Ishikawa (cell line): Measurements from ENCODE around the gene AGK.

Experiments
- CREB1 ChIP-seq: IDR thresholded peaks from 2 replicates; pipeline ENCODE4 v1.6.1; 2012; ENCODE audit warnings: low read depth
- EGR1 ChIP-seq: IDR thresholded peaks from 2 replicates; pipeline ENCODE4 v1.6.1; 2012
- EP300 ChIP-seq: IDR thresholded peaks from 2 replicates; pipeline ENCODE4 v1.6.1; 2012; ENCODE audit warnings: borderline replicate concordance
- MAX ChIP-seq: IDR thresholded peaks from 2 replicates; pipeline ENCODE4 v1.6.1; 2012
- RAD21 ChIP-seq: IDR thresholded peaks from 2 replicates; pipeline ENCODE4 v1.6.1; 2012; ENCODE audit warnings: low read depth
- TAF1 ChIP-seq: IDR thresholded peaks from 2 replicates; pipeline ENCODE4 v1.6.1; 2012; ENCODE audit warnings: low read depth, mild to moderate bottlenecking
- TCF12 ChIP-seq: IDR thresholded peaks from 2 replicates; pipeline ENCODE4 v1.6.1; 2012; ENCODE audit warnings: low read depth
- TF ChIP-seq, protein P1 (sequence below): IDR thresholded peaks from 2 replicates; pipeline ENCODE4 v1.6.1; 2012

GRCh38 chr7:141550386-141551093, 670 bp upstream of the AGK start:
- no peak for TF ChIP-seq TCF12
- no peak for TF ChIP-seq MAX
- TF ChIP-seq TAF1: no peak
- TF ChIP-seq, protein P1, sequence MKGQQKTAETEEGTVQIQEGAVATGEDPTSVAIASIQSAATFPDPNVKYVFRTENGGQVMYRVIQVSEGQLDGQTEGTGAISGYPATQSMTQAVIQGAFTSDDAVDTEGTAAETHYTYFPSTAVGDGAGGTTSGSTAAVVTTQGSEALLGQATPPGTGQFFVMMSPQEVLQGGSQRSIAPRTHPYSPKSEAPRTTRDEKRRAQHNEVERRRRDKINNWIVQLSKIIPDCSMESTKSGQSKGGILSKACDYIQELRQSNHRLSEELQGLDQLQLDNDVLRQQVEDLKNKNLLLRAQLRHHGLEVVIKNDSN: no peak
- TF ChIP-seq EGR1: no peak
- no peak for TF ChIP-seq CREB1
- no peak for TF ChIP-seq EP300
- no peak for TF ChIP-seq RAD21
